NCI-H2029 (cell line): Measurements from ENCODE around the gene FHAD1.

Source experiments
- DNase-seq: peaks from one replicate; lab custom pipeline; 2025; lab: John Stamatoyannopoulos, UW

FHAD1 gene

GRCh38 chr1:15326691-15327588 lies 79.9 kb downstream of the FHAD1 start:
- no peak for DNase-seq

DNA sequence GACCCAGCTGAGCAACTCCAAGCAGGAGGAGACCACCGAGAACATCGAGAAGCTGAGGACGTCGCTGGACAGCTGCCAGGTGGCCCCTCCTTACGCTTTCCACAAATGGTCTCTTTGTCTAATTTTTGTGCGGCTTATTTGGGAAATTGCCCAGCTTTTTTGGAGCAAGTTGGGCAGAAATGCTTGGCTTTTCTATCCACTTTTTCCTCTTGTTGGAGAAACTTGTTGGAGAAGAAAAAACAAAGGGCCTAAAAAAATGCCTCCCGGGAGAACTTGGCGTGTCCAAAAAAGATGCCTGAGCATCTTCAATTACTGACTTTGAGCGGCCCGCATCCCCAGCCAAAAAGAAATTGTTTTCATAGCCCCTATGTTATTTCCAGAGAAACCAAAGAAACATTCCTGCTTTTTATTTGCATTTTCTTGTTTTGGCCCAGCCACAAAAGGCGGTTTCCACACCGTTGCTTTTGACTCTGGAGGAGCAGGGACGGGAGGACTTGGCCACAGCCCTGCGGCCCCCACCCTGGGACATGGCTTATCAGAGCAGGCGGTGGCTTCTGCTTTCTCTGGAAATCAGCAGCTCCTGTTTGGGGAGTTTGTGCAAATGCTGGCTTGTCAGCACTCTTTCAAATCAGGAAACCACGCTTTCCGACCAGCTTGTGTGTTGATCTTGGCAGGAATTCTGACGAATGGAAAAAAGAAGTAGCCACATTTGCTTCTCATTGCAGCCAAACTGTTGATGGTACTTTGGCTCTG lies 81.5 kb downstream of the FHAD1 start:
- DNase-seq: no peak

DNA sequence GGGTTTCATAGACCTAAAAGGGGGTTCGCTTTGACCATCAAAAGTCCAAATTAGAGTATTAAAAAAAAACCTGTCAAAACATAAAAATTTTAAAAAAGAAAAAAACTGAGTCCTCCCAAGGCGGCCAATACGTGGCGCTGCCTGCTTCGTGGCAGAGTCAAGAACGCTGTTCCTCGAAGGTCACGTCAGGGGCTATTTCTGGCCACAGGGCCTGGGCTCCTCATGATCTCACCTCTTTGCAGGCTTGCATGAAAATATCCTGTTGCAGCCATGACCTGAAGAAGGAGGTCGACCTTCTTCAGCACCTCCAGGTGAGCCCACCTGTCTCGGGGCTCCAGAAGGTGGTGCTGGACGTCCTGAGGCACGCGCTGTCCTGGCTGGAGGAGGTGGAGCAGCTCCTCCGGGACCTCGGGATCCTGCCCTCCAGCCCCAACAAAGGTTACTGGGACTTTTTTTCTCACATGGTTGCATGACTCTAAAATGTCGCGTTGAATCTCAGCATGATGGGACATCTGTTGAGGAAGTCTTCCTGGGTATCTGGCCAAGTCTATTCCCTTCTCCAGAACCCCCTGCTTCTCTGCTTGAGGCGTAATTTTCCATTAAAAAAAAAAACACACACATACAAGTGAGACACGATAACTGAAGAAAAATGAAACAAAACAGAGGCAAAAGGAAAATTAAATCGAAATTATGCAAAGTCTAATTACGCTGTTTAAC lies 82.2 kb downstream of the FHAD1 start:
- DNase-seq: no peak

- no peak for DNase-seq
Measured at GRCh38 chr1:15330028-15330427, 83.0 kb downstream of the FHAD1 start.

DNA sequence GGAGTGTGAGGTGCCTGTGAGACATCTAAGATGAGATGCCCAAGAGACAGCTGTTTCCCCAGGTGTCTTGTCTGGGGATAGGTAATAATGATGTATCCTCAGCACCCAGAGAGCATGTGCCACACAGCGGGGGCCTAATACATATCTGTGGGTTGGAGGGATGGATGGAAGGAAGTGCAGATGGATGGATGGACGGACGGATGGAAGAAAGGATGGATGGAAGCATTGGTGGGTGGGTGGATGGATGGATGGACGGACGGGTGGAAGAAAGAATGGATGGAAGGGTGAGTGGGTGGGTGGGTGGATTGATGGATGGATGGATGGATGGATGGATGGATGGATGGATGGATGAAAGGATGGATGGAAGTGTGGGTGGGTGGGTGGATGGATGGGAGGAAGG lies 84.2 kb downstream of the FHAD1 start:
- DNase-seq: no peak

GRCh38 chr1:15331734-15332133 lies 84.7 kb downstream of the FHAD1 start:
- DNase-seq: no peak

GRCh38 chr1:15332525-15332924 lies 85.5 kb downstream of the FHAD1 start:
- DNase-seq: no peak

- no peak for DNase-seq
Measured at GRCh38 chr1:15332952-15333715, 86.1 kb downstream of the FHAD1 start.

GRCh38 chr1:15334995-15335394 lies 88.0 kb downstream of the FHAD1 start:
- no peak for DNase-seq

GRCh38 chr1:15336866-15337265 lies 89.8 kb downstream of the FHAD1 start:
- DNase-seq: no peak

DNA sequence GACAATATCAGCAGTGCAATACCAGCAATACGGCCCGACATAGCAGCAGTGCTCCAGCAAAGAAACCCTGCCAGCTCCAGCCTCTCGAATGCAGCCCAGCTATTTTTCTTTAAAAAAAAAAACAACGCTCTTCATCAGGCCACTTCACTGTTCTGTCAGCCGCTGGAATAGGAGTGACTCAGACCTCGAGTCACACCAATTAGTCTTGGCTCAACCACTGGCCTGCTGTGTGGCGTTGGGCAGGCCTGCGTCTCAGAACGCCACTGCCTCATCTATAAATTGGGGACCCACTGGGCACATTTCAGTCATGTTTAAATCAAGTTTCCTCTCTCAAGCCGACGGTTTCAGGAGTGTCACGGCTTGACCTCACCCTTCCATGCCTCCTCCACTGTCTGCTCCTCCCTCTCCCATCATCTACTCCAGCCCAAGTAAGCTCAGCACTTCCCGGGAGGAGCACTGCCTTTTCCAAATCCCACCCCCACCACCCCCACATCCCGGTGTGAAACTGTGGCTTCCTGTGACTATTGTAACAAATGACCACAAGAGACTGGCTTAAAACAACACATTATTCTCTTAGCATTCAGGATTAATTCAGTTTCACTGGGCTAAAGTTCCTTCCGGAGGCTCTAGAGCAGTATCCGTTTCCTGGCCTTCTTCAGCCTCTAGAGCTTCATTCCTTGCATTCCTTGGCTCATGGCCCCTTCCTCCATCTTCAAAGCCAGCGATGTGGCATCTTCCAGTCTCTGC lies 90.8 kb downstream of the FHAD1 start:
- DNase-seq: peak; percentile 4

GRCh38 chr1:15339570-15339969 lies 92.5 kb downstream of the FHAD1 start:
- no peak for DNase-seq

DNA sequence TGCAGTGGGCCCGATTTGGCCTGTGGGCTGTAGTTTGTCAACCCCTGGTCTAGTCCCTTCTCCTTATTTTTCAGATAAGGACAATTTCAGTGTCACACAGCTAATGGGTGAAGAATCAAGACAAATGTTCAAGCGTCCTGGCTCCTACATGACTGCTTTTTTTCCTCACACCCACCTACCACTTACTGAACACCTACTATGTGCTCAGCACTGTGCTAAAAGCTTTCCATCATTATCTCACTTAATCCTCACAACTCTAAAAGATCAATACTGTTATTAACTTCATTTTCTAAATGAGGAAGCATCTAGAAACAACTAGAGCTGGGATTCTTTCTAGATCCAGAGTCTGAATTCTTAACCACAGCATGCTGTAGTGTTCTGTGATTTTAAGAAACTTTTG lies 94.2 kb downstream of the FHAD1 start:
- no peak for DNase-seq

GRCh38 chr1:15341634-15342407 lies 94.8 kb downstream of the FHAD1 start:
- DNase-seq: no peak

DNA sequence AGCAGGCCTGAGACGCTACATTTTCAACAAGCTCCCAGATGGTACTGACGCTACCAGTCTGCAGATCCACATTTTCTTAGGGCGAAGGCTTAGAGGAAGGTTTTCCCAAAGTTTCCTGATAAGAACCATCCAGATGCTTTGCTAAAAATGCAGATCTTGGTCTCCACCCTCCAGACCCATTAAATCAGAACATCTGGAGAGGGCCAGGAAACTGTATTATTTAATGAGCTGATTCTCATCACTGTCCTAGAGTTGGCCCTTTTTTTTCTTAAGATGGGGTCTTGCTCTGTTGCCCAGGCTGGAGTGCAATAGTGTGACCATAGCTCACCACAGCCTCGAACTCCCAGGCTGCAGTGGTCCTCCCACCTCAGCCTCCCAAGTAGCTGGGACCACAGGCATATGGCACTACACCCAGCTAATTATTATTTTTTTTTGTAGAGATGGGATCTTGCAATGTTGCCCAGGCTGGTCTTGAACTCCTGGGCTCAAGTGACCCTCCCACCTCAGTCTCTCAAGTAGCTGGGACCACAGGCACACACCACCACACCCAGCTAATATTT lies 95.5 kb downstream of the FHAD1 start:
- no peak for DNase-seq

- DNase-seq: no peak
Measured at GRCh38 chr1:15343099-15343498, 96.1 kb downstream of the FHAD1 start.

DNA sequence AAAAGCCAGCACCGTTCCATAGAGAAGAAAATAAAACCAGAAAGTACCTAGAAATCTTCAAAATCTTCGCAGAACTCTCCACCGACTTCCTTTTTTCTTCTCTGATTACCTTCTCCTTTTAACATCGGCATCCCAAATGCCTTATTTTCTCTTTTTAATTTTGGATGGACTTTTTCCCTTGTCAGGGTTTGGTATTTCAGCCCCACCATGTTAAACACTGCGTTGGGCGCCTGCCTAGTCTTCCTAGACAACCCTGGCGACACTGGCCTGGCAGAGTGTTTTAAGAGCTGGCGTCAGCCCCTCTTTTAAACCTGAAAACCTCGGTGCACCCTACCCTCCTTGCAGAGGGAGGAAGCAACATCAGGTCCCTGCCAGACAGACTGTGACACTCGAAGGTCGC lies 96.7 kb downstream of the FHAD1 start:
- no peak for DNase-seq

DNA sequence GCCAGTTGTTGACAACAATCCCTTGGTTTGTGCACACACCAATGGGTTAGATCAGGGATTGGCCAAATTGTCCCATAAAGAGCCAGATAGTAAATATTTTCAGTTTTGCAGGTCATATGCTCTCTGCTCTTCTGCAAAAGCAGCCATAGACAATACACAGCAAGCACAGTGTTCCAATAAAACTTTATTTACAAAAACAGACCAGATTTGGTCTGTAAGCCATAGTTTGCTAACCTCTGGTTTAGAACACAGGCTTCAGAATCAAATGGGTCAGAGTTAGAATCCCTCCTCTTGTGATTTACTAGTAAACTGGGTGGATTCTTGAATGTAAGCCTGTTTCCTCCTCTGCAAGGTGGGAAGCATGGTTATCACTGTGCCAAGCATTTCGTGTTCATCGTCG lies 97.4 kb downstream of the FHAD1 start:
- no peak for DNase-seq

- no peak for DNase-seq
Measured at GRCh38 chr1:15344800-15345704, 98.0 kb downstream of the FHAD1 start.
